ENCODE data around the gene MYO5C. TPM values are rescaled to one million over a fixed set of nuclear protein-coding genes. Genes with fewer than 3 reads are reported as not detected.
A peak's percentile ranks its signal among the peaks of the same experiment; 100 is the strongest.

The MYO5C gene
- total and polyA plus RNA-seq, 3 donors from 2014 or later, result 9.3 to 47.6 (median 40.0) TPM

- H3K27ac ChIP-seq, result peak overlapping the region; percentile 61 to 88
- H3K36me3 ChIP-seq (ENCODE audit: low read depth, missing control alignments), result no peaks in the 10 kb centered on the region
- H3K4me3 ChIP-seq, result no peak overlapping the region
- intact Hi-C loops (cut with DNase I; ENCODE audit: low total_unique reads), result no loop called here
- TF ChIP-seq POLR2A (IDR thresholded peaks at IDR 0.05) (no peak), CTCF (IDR thresholded peaks at IDR 0.05) (no peak)
- peak; percentile 69 for DNase-seq
- H3K9me3 ChIP-seq, result no peaks in the 10 kb centered on the region
- peaks cover 42% of the 10 kb centered on the region for H3K4me1 ChIP-seq
- no peaks in the 10 kb centered on the region for H3K27me3 ChIP-seq
- 28 to 48% methylated on average over 9 to 11 of the region's 11 CpGs for WGBS, 2 donors
These were observed 108.7 kb downstream of the MYO5C start for GRCh38 chr15:52186651-52187486.

- TF ChIP-seq CTCF (IDR thresholded peaks at IDR 0.05), result no peak
- no peak for TF ChIP-seq POLR2A (IDR thresholded peaks at IDR 0.05)
- intact Hi-C loops (cut with DNase I; ENCODE audit: low total_unique reads), result no loop called here
- H3K27me3 ChIP-seq, result no peaks in the 10 kb centered on the region
- no peaks in the 10 kb centered on the region for H3K36me3 ChIP-seq (ENCODE audit: low read depth, missing control alignments)
- 53 to 65% methylated on average over 6 to 7 of the region's 7 CpGs for WGBS, 2 donors
- peaks cover 42% of the 10 kb centered on the region for H3K4me1 ChIP-seq
- no peaks in the 10 kb centered on the region for H3K9me3 ChIP-seq
- H3K27ac ChIP-seq, result peak overlapping the region; percentile 61 to 88
- H3K4me3 ChIP-seq, result no peak overlapping the region
- peak; percentile 61 for DNase-seq
These were observed 110.4 kb downstream of the MYO5C start for GRCh38 chr15:52185151-52185561.

- Histone ChIP-seq H3K36me3 (ENCODE audit: low read depth, missing control alignments) (no peaks in the 10 kb centered on the region), H3K27me3 (no peaks in the 10 kb centered on the region), H3K4me1 (peaks cover 42% of the 10 kb centered on the region), H3K27ac (peak overlapping the region; percentile 61 to 88), H3K4me3 (no peak overlapping the region), H3K9me3 (no peaks in the 10 kb centered on the region)
- no peak for DNase-seq
- WGBS, 2 donors, result 51 to 55% methylated on average over 5 of the region's 5 CpGs
- TF ChIP-seq POLR2A (IDR thresholded peaks at IDR 0.05), result no peak
- no peak for TF ChIP-seq CTCF (IDR thresholded peaks at IDR 0.05)
- intact Hi-C loops (cut with DNase I; ENCODE audit: low total_unique reads), result no loop called here
These were observed 110.9 kb downstream of the MYO5C start for GRCh38 chr15:52184721-52185120.

GRCh38 chr15:52183562-52184173 is 111.9 kb downstream of the MYO5C start:
- H3K9me3 ChIP-seq, result no peaks in the 10 kb centered on the region
- H3K36me3 ChIP-seq (ENCODE audit: low read depth, missing control alignments), result no peaks in the 10 kb centered on the region
- no peak for TF ChIP-seq POLR2A (IDR thresholded peaks at IDR 0.05)
- peak; percentile 68 to 78 (median 78) for TF ChIP-seq CTCF (IDR thresholded peaks at IDR 0.05)
- H3K4me1 ChIP-seq, result peaks cover 47% of the 10 kb centered on the region
- H3K27me3 ChIP-seq, result no peaks in the 10 kb centered on the region
- 42 to 44% methylated on average over 2 of the region's 2 CpGs for WGBS, 2 donors
- peak; percentile 71 for DNase-seq
- H3K4me3 ChIP-seq, result no peak overlapping the region
- intact Hi-C loops (cut with DNase I; ENCODE audit: low total_unique reads), result no loop called here
- peak overlapping the region in 1 of 2 donors; percentile 88 for H3K27ac ChIP-seq

All from testis (tissue), 3 donors.